Upper lobe of left lung (tissue), 6 donors: ENCODE results near the gene PXDN. TPM values are rescaled to one million over a fixed set of nuclear protein-coding genes. Genes with fewer than 3 reads are reported as not detected.
"Not testable (repeated sequence)": the region's sequence is repeated elsewhere in the genome, so short reads cannot be mapped to it uniquely, and the experiment has no call there.

Experiments used
- ATAC-seq, 2 donors: fragments of 200-7000 bp; cut with Tn5 transposase; one replicate each; pipeline ENCODE4 v1.9.1; 2022; ENCODE audit warnings: mild to moderate bottlenecking in 2 of 2, moderate library complexity in 2 of 2; ENCODE audit not compliant: low FRiP score in 2 of 2
- DNase-seq, 2 donors: peaks; one replicate each; pipeline ENCODE4 v3.0.0-alpha.2; 2019 to 2020
- H3K27ac ChIP-seq, 4 donors: fragments of 200-600 bp; sonication (generic); one replicate each; pipeline ENCODE4 v1.5.1; 2016 to 2019
- H3K27me3 ChIP-seq, 4 donors: fragments of 200-600 bp; sonication (generic); one replicate each; pipeline ENCODE4 v1.5.1; 2017 to 2019
- H3K36me3 ChIP-seq, 4 donors: fragments of 200-600 bp; sonication (generic); one replicate each; pipeline ENCODE4 v1.5.1; 2016 to 2019
- H3K4me1 ChIP-seq, 4 donors: fragments of 200-600 bp; sonication (generic); one replicate each; pipeline ENCODE4 v1.5.1; 2018 to 2019
- H3K4me3 ChIP-seq, 4 donors: fragments of 200-600 bp; sonication (generic); one replicate each; pipeline ENCODE4 v1.5.1; 2017 to 2019; ENCODE audit warnings: mild to moderate bottlenecking in 2 of 4, moderate library complexity in 1 of 4
- H3K9me3 ChIP-seq, 4 donors: fragments of 200-600 bp; sonication (generic); one replicate each; pipeline ENCODE4 v1.5.1; 2018 to 2019
- EP300 ChIP-seq, 4 donors: sonication (generic); formaldehyde crosslinking; IDR thresholded peaks; one replicate each; pipeline ENCODE4 v1.5.1; 2017; ENCODE audit warnings: antibody characterized with exemption in 4 of 4, control low read depth in 2 of 4
- POLR2A ChIP-seq, 4 donors: fragments of 450-650 bp; IDR thresholded peaks; one replicate each; pipeline ENCODE4 v1.5.1; 2016 to 2017; ENCODE audit warnings: antibody characterized with exemption in 4 of 4, mild to moderate bottlenecking in 2 of 4
- POLR2AphosphoS5 ChIP-seq, 2 donors: sonication (generic); formaldehyde crosslinking; IDR thresholded peaks; one replicate each; pipeline ENCODE4 v1.5.1; 2017; ENCODE audit warnings: antibody characterized with exemption in 2 of 2
- WGBS, 2 donors: methylation state at CpG; one replicate each; pipeline ENCODE4 v1.1.5; 2017 to 2018; 5-methylcytosine and 5-hydroxymethylcytosine counted together
- total RNA-seq, 6 donors: library from RNA; depleted of rRNA in 4 of 6; stranded (reverse); fragments of >200 nt in 4 of 6; gene quantifications; one replicate each; pipeline versions ENCODE4 v1.1.0 to v1.2.1, GENCODE V29; 2016 to 2021
- TF ChIP-seq, protein P1 (sequence below), 6 experiments: fragments of 450-650 bp in 4 of 6; fragments of 200-600 bp in 2 of 6; sonication (generic) in 2 of 6; IDR thresholded peaks; one replicate each; pipeline ENCODE4 v1.5.1; 2016 to 2019; ENCODE audit warnings: antibody characterized with exemption in 6 of 6
- donor health status: DM: no; HTN: no; CAD: no; lungs with moderate emphysema.
- donor health status: DM: no; HTN: yes; CAD: no; lungs with severe emphysema.

PXDN gene
- total RNA-seq, 6 donors from 2014 or later: 20.8 to 65.6 (median 38.5) TPM

DNA sequence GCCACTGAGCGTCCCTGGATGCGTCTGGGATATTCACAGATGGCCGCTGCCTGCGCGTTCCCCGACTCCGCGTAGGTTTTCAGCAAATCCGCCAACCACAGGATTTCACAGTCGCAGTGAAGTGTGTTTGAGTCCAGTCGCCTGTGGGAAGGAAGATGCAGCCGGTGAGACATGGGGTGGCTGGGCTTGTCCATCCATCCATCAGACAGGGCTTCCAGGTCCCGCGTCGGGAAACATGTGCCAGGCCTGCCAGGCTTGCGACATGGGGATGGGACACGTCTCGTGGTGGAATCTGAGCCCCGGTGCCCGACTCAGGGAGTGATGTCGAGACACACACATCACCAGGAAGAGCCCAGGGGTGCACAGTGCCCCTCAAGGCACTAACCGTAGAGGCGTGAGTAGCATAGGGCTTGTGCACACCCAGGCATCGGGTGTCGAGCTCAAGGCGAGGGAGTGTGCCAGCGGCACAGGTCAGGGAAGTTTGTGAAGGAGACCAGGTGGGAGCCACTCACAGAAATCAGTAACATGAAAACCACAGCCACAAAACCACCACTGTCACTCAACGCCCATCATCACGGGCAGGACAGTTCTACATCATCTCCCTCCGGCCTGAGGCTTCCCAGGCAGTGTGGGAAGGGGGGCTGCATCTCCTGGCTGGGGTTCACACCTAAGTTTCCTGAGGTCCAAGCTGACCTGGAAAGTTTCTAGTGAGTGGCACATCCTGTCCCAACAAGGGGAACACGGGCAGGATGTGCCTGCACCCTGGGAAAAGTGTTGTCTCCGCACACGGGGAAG lies 63.9 kb downstream of the PXDN start:
- WGBS, 2 donors: 92 to 96% methylated on average over 32 to 33 of the region's 33 CpGs
- H3K27ac ChIP-seq: peak overlapping the region in 1 of 4 donors; percentile 55

DNA sequence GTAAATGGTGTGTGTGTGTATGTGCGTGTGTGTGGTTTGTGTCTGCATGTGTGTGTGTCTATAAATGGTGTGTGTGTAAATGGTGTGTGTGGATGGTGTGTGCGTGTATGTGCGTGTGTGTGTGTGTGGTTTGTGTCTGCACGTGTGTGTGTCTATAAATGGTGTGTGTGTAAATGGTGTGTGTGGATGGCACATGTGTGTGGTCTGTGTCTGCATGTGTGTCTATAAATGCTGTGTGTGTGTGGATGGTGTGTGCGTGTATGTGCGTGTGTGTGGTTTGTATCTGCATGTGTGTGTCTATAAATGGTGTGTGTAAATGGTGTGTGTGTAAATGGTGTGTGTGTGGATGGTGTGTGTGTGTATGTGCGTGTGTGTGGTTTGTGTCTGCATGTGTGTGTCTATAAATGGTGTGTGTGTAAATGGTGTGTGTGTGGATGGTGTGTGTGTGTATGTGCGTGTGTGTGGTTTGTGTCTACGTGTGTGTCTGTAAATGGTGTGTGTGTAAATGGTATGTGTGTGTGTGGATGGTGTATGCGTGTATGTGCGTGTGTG lies 64.8 kb downstream of the PXDN start:
- H3K36me3 ChIP-seq: peaks cover 0 to 69% (median 20%) of the 10 kb centered on the region in 4 donors
- WGBS, 2 donors: 85 to 87% methylated on average over 11 of the region's 11 CpGs
- H3K27me3 ChIP-seq, DNase-seq, H3K4me1 ChIP-seq, H3K27ac ChIP-seq, ATAC-seq, H3K9me3 ChIP-seq, H3K4me3 ChIP-seq: not testable (repeated sequence)

More for the DNA sequence above, 63.9 kb downstream of the PXDN start:
- H3K4me1 ChIP-seq: peaks cover 0 to 8% (median 6%) of the 10 kb centered on the region in 4 donors
- TF ChIP-seq POLR2AphosphoS5 (IDR thresholded peaks at IDR 0.05) (no peak), EP300 (IDR thresholded peaks at IDR 0.05) (no peak), POLR2A (IDR thresholded peaks at IDR 0.05) (no peak)
- TF ChIP-seq, protein P1, sequence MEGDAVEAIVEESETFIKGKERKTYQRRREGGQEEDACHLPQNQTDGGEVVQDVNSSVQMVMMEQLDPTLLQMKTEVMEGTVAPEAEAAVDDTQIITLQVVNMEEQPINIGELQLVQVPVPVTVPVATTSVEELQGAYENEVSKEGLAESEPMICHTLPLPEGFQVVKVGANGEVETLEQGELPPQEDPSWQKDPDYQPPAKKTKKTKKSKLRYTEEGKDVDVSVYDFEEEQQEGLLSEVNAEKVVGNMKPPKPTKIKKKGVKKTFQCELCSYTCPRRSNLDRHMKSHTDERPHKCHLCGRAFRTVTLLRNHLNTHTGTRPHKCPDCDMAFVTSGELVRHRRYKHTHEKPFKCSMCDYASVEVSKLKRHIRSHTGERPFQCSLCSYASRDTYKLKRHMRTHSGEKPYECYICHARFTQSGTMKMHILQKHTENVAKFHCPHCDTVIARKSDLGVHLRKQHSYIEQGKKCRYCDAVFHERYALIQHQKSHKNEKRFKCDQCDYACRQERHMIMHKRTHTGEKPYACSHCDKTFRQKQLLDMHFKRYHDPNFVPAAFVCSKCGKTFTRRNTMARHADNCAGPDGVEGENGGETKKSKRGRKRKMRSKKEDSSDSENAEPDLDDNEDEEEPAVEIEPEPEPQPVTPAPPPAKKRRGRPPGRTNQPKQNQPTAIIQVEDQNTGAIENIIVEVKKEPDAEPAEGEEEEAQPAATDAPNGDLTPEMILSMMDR (IDR thresholded peaks at IDR 0.05): no peak
- no peaks in the 10 kb centered on the region for H3K9me3 ChIP-seq
- ATAC-seq (no peak), DNase-seq (peak; percentile 15 to 58)
- no peaks in the 10 kb centered on the region for H3K27me3 ChIP-seq
- peaks cover 0 to 65% (median 20%) of the 10 kb centered on the region in 4 donors for H3K36me3 ChIP-seq
- no peak overlapping the region for H3K4me3 ChIP-seq

DNA sequence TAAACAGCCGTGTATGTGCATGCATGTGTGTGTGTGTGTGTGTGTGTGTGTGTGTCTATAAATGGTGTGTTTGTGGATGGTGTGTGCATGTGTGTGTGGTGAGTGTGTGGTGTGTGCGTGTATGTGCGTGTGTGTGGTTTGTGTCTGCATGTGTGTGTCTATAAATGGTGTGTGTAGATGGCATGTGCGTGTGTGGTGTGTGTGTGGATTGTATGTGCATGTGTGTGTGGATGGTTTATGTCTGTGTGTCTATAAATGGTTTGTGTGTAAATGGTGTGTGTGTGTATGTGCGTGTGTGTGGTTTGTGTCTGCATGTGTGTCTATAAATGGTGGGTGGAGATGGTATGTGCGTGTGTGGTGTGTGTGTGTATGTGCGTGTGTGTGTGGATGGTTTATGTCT lies 65.2 kb downstream of the PXDN start:
- H3K27me3 ChIP-seq, DNase-seq, H3K9me3 ChIP-seq, H3K4me1 ChIP-seq, H3K27ac ChIP-seq, ATAC-seq, H3K4me3 ChIP-seq: not testable (repeated sequence)
- H3K36me3 ChIP-seq: peaks cover 0 to 74% (median 21%) of the 10 kb centered on the region in 4 donors
- 91 to 93% methylated on average over 7 of the region's 7 CpGs for WGBS, 2 donors

DNA sequence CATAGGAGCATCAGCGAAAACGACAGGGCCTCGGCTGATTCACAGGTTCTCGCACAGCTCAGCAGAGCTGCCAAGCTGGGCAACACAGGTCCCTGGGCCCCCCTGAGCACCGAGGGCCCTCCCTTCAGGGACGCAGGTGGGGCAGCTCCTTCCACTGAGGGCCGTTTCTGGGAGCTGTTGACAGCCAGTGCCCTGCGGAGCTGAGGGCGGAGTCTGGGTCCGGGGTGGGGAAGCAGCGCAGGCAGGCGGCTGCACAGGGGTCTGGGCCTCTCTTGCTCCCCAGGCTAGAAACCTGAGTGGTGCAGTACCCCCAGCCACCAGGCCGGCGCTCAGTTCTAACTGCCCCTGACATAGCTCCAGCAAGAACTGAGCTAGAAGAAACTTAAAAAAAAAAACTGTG lies 65.7 kb downstream of the PXDN start:
- 93 to 94% methylated on average over 12 to 14 of the region's 14 CpGs for WGBS, 2 donors
- H3K4me1 ChIP-seq: peaks cover 0 to 8% (median 6%) of the 10 kb centered on the region in 4 donors
- ATAC-seq (no peak), DNase-seq (peak; percentile 14 to 62)
- H3K27me3 ChIP-seq: no peaks in the 10 kb centered on the region
- H3K9me3 ChIP-seq: no peaks in the 10 kb centered on the region
- H3K36me3 ChIP-seq: peaks cover 0 to 78% (median 24%) of the 10 kb centered on the region in 4 donors
- H3K27ac ChIP-seq: no peak overlapping the region
- no peak overlapping the region for H3K4me3 ChIP-seq
- TF ChIP-seq EP300 (IDR thresholded peaks at IDR 0.05): no peak
- TF ChIP-seq POLR2A (IDR thresholded peaks at IDR 0.05): no peak
- TF ChIP-seq, protein P1 (IDR thresholded peaks at IDR 0.05): no peak
- no peak for TF ChIP-seq POLR2AphosphoS5 (IDR thresholded peaks at IDR 0.05)

DNA sequence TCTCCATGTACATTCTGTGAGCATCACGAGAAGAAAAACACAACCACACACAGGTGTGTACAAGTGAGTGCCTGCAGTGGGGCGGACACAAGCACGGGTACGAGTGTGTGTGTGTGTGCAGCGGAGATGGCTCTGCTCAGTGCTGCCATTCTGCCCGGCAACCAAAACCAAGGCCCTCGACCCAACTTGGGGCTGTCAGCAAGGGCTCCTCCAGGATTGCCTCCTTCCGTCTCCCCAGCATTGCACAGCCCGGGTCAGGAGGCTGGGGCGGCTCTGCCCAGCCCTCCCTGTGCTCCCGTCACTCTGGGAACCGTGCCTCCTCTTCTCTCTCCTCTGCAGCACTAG lies 66.5 kb downstream of the PXDN start:
- no peaks in the 10 kb centered on the region for H3K27me3 ChIP-seq
- peaks cover 0 to 8% (median 6%) of the 10 kb centered on the region in 4 donors for H3K4me1 ChIP-seq
- H3K4me3 ChIP-seq: no peak overlapping the region
- TF ChIP-seq POLR2AphosphoS5 (IDR thresholded peaks at IDR 0.05) (no peak), EP300 (IDR thresholded peaks at IDR 0.05) (no peak), POLR2A (IDR thresholded peaks at IDR 0.05) (no peak)
- TF ChIP-seq, protein P1 (IDR thresholded peaks at IDR 0.05): no peak
- peaks cover 0 to 87% (median 30%) of the 10 kb centered on the region in 4 donors for H3K36me3 ChIP-seq
- H3K27ac ChIP-seq: no peak overlapping the region
- WGBS, 2 donors: 94 to 96% methylated on average over 10 to 12 of the region's 12 CpGs
- DNase-seq: no peak
- H3K9me3 ChIP-seq: no peaks in the 10 kb centered on the region
- no peak for ATAC-seq
